ENCODE data around the gene PRKCA.

Gene PRKCA

DNA sequence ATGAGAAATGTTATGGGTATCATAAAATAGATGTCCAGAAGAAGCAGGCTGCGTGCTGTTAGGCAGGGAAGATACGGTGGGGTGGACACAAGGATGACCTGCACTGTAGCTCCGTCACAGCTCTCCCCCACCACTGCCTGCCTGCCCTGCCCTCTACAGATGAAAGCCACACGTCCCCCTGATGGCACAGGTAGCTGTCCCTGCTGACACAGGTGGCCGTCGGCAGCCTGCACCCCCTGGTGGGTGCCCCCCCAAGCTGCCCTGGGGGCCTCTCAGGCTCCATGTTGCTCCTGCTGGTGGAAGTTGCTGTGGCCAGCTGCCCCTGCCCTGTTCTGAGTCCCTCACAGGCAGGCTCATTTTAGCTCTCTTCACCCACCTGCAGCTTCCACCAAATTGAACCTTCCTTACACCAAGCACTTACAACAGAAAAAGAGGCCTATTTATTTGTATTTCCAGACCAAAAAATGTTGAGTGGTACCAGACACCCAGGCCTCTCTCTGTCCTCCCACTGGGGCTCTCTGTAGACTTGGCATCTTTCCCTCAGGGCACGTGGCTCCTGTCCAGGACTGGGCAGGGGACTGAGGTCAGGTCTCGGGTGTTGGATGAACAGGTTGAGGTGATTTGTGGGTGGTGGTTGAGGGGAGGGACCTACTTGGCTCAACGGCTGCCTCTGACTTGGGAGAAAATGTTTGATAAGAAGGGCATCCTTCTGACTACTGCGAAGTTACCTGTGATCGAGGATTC, 482.4 kb downstream of the PRKCA start:
- DNase-seq (ENCODE audit: low read depth in 4 of 4, low spot score in 1 of 4), result no peak

DNA sequence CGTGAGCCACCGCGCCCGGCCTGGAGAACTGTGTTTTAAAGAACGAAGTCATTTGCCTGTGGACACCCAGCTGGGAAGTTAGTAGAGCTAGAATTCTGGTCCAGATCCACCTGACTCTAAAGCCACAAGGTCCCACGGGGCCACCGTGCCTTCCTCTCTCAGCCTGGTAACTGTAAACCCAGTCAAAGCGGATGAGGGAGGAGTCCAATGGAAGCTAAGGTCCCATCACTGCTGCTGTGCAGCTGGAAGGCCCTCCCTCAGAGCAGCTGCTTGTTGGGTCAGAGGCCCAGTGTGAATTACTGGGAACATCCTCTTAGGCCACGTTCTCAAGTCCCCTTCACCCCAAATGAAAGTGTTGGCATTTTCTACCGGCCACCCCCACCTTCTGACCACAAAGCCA, 483.7 kb downstream of the PRKCA start:
- no peak for DNase-seq (ENCODE audit: low read depth in 4 of 4, low spot score in 1 of 4)

DNA sequence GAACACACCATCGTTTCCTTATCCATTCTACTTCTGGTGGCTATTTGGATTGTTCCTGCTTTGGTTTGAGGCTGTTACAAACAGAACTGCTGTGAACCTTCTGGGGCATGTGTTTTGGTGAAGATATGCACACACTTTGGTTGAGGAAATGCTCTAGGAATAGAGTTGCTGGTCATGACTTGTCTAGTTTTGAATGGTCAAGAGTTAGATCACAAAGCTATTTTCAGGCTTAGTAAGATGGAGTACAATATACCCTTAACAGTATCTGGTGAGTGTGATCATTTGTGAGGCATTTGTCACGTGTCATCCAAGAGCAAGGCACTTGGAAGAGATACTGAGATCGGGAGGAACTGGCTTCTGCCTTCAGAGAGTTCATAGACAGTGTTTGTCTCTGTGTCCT, 485.5 kb downstream of the PRKCA start:
- no peak for DNase-seq (ENCODE audit: low read depth in 4 of 4, low spot score in 1 of 4)

DNA sequence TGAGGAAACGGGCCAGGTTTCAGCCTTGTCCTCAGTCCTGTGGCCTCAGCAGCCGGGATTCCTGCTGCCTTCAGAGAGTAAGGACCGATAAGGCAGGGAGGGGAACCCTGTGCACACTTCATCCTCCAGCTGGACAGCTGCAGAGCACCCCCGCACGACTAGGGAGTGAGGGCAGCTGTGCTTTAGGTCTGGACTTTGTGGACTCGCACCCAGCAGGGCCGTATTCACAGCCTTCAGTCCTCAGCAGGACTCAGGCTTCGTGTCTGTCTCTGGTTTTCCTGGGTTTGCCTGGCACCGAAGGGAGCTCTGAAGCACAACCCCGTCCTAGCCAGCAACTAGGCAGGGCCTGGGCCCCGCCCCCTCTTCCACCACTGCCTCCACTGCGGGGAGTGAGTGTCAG, 486.7 kb downstream of the PRKCA start:
- no peak for DNase-seq (ENCODE audit: low read depth in 4 of 4, low spot score in 1 of 4)

DNA sequence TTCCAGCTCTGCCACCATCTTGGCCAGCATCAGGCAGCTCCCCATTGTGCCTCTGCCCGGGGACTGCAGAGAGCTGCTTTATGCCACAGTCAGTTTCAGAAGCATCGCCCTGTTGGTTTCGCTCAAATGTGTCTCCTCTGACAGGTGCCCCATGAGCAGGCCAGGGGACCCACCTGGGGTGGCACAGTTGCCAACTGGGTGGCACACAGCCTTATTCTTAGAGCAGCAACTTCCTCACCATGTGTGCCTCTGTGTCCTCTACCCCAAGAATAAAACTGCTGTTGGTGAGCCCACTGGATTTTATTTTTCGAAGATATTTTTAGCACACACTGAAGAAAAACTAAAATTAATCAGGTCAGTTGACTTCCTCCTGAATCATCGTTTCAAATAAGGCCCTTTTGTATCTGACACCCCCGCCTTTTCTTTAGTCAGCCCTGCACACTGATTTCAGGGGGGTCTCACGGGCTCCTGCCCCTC, 487.6 kb downstream of the PRKCA start:
- no peak for DNase-seq (ENCODE audit: low read depth in 4 of 4, low spot score in 1 of 4)

DNA sequence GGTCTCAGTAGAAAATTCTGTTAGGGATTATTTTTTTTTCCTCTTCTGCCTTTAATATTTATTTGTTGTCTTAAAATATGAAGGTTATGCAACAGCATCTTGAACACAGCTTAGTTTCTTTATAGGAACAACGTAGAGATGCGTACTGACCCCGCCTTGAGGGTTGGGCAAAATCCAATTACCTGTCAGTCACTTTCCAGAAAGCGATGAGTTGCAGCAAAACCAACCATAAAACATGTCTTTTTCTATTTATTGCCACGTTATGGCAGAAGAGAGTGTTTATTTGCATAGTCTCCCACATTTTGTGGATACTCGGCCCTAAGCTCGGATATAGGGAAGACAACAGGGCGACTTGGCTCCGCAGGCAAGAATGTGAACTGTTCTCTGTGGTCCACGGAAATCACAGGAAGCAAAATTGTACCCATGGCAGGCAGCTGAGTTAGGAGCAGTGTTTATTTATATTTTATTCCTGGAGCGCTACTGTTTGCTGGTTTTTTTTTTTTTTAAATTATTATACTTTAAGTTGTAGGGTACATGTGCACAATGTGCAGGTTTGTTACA, 488.2 kb downstream of the PRKCA start:
- no peak for DNase-seq (ENCODE audit: low read depth in 4 of 4, low spot score in 1 of 4)

DNA sequence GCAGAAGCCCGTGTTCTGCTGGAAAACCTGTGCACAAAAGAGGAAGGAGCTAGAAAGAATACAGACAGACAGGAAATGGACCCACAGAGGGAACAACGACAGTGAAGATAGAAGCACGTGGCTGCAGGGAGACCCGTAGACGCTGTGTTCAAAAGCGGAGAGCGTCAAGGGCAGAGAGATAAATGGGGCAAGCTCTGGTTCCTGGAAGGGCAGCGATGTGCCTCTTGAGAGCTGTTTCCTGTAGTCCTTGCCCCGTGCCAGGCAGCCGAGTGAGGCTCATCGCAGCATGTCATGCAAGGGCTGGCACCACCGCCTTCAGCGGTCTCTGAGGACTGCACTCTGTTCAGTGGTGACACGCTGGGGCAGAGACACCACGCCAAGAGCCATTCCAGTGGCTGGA, 488.9 kb downstream of the PRKCA start:
- DNase-seq (ENCODE audit: low read depth in 4 of 4, low spot score in 1 of 4), result no peak

DNA sequence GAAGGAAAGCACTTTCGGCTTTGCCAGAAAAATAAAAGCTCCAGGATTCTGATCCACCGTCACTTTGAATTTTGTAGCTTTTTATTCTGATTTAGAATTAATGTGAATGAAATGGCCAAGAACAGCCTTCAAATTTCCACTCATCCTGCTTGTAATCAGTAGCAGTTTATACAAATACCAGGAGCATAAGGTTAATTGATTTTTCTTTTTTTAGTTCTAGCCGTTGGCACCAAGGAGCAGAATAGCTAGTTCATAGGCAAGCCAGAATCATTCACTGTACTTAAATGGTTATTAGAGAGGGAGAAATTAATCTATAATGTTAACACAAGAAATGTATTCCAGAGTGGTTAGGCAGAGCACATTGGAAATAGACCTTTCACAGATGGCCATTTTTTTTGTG, 491.4 kb downstream of the PRKCA start:
- DNase-seq (ENCODE audit: low read depth in 4 of 4, low spot score in 1 of 4), result no peak

DNA sequence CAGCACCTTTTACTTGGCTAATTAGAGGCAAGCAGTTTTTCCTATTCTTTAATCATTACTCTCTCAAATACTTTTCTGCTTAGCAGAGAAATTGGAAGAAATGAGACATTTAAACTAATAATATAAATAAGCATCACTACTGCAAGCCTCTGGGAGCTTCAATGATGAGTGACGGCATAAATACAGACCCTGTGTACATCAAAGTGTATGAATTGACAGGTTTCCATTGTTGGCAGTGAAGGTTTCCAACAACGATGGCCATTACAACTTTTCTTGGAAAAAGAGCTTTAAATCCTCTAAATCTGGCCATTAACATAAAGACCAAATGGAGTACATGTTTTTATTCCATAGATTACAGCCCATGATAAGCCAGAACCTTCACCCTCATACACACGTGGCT, 493.1 kb downstream of the PRKCA start:
- DNase-seq (ENCODE audit: low read depth in 4 of 4, low spot score in 1 of 4), result no peak

DNA sequence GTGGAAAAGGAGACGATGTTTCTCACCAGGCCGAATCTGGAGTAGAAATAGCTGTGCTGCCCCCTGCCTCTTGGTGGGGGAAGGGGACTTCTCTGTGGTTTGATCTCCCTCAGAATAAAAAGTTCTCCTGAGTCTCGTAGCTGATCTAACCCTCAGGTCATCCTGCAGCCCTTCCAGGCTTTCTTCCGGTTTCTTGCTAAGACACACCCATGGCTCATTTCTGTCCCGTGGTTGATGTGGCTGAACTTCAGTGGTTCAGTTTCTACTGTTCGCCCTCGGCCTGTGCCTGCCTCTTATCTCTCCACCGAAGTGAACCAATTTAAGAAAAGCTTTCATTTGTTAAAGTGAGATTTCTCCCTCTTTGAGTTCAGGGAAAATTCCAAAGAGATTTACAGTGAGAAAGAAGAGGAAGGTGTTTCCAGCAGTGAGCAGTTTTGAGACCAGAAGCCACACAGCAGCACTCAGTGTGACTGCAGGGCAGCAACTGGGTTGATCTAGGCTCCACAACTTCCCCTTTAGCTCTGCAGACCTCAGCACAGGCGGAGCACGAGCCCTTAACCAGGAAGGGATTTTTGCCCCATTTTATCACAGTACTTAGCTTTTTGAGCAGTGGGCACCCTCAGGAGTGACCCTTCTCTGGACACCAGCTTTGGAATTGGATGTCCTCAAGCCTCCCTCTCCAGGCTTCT, 497.6 kb downstream of the PRKCA start:
- DNase-seq (ENCODE audit: low read depth in 4 of 4, low spot score in 1 of 4), result no peak

DNA sequence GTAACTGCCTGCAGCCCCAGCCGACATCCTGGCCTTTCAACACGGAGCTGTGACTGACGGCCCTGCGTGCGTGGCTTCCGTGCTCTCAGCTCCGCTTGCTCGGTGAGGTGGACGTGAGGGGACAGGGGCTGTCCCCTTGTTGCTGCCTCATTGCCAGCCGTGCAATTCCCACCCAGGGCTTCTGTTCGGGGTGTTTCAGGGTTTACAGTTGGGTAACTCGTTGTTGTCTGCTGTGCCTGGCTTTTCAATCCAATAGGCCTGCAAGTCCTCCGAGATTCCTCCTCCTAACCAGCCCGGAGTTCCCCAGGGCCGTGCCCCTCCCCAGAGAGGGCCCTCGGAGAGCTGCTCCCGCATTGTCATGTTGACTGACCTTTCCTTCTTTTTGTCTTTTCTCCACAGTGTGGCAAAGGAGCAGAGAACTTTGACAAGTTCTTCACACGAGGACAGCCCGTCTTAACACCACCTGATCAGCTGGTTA, 501.1 kb downstream of the PRKCA start:
- DNase-seq (ENCODE audit: low read depth in 4 of 4, low spot score in 1 of 4), result no peak

DNA sequence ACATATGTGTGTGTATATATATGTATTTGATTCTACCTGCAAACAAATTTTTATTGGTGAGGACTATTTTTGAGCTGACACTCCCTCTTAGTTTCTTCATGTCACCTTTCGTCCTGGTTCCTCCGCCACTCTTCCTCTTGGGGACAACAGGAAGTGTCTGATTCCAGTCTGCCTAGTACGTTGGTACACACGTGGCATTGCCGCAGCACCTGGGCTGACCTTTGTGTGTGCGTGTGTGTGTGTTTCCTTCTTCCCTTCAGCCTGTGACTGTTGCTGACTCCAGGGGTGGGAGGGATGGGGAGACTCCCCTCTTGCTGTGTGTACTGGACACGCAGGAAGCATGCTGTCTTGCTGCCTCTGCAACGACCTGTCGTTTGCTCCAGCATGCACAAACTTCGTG, 503.2 kb downstream of the PRKCA start:
- no peak for DNase-seq (ENCODE audit: low read depth in 4 of 4, low spot score in 1 of 4)

DNA sequence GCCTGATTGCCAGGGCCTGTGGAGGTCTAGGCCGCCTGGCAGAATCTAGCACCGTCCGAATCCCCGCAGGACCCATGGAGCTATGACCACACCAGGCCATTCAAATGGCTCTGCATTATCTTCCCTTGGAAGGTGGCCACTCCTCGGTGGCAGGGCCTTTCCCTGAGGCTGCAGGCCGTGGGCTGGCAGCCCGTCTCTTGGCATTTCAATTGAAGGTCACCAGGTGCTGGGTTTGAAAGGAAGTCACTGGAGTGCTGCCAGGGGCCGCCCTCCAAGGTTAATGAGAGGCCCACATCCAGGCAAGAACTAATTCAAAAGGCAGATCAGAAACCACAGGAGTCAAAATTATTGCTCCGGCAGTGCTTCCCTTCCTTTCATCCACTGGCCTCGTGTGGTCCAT, 504.8 kb downstream of the PRKCA start:
- no peak for DNase-seq (ENCODE audit: low read depth in 4 of 4, low spot score in 1 of 4)

DNA sequence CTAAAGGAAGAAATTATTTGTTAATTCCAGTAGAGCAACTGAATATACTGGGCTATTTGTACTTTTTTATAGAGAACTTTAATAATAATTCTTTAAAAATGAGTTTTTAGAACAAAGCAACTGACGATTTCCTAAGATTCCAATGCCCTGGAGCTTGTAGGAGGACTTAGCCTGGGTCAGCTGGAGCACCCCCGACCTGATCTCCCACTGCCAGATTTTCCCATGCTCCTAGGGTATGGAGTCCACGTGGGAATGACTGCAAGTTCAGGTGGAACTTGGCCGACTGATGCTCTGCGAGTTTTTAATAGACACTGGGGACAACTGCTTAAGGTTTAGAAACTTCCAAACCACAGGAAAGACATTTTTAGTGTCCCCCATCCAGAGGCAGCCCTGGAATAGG, 507.0 kb downstream of the PRKCA start:
- no peak for DNase-seq (ENCODE audit: low read depth in 4 of 4, low spot score in 1 of 4)

DNA sequence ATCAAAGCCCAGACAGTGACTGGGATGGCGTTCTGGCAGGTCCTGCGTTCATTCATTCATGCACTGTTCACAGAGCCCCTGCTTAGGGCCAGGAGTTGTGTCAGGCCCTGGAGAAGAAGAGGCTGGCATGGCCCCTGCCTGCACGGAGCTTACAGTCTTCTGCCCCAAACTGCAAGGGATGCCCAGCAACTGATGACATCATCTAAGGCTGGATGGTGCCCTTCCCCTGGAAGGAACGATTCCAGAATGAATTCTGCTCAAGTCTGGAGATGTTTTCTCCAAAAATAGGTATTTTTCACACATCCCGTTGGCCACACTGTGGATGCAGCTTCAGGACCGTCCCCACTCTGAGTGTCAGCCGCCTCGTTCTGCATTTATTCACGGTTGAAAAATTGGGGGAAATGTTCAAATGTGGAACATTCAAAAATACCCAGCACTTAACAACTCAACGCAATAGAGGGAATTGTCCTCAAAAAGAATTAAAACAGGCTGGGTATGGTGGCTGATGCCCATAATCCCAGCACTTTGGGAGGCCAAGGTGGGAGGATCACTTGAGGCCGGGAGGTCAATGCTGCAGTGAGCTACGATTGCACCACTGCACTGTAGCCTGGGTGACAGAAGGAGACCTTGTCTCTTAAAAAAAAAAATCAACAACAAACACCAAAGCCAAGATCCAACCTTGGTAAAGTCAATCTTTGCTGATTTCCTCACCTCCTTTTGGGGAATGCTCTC, 508.7 kb downstream of the PRKCA start:
- no peak for DNase-seq (ENCODE audit: low read depth in 4 of 4, low spot score in 1 of 4)

DNA sequence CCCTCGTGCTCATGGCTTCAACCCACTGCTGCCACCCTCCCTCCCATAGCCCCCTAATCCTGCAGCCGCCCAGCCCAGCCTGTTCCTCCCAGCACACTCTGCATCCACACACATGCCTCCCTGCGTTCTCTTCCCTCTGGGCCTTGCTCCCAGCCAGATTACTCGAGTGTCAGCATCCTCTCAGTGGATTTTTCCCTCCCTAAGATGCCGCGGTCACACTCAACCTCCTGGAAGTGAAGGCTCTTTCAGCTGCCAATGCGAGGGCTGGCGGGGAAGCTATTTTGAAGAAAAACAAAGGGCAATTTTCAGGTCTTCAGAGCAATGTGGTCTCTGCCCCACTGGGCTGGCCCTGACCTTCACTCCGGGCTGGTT, 509.3 kb downstream of the PRKCA start:
- DNase-seq (ENCODE audit: low read depth in 4 of 4, low spot score in 1 of 4), result no peak

DNA sequence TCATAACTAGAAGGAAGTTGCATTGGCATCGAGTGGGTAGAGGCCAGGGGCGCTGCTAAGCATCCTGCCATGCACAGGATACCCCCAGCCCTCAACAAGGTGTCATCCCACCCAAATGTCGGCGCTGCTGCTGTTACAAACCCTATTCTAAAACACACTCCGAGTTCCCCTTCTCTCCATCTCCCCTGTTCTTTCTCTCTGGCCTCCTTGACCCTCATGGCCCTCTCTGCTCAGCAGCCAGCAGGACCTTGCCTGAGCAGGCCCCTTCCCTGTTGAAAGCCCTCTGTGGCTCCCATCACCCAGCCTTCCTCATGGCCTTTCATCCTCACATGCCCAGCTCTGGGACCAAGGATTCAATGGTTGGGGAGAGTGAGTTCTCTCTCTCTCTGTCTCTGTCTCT, 510.2 kb downstream of the PRKCA start:
- DNase-seq (ENCODE audit: low read depth in 4 of 4, low spot score in 1 of 4), result no peak

DNA sequence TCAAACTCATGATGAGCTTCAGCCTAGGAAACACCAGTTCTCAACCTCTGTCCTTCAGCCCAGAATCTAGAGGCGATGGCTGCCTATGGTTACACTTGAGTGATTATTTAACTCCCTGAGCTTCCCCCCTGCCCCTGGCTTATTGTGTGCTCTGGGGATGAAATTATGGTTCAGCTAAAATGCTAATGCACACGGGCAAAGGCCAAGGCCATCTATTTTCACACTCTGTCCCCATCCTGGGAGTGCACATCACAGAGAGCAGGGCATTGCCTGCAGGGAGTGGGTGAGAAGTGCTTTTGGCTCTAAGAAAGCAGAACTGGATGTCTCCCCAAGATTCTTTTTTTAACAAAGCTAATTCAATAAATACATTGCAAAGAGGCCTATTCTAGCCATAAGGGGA, 510.9 kb downstream of the PRKCA start:
- no peak for DNase-seq (ENCODE audit: low read depth in 4 of 4, low spot score in 1 of 4)

DNA sequence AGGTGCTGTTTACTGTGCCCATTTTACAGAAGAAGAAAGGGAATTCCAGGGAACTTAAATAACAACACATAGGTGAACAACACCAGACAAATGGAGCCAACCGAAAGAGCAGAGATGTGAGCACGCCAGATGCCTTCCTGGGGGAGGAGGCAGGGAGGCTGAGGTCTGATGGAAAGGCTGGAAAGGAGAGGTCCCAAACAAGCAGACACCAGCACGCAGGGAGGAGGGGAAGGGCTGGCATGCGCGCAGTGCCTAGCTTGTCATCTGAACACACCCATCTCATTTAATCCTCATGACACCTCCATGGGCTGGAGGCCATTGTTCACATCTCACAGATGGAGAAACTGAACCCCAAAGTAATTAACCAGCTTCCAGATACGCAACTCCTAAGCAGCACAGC, 511.6 kb downstream of the PRKCA start:
- no peak for DNase-seq (ENCODE audit: low read depth in 4 of 4, low spot score in 1 of 4)

DNA sequence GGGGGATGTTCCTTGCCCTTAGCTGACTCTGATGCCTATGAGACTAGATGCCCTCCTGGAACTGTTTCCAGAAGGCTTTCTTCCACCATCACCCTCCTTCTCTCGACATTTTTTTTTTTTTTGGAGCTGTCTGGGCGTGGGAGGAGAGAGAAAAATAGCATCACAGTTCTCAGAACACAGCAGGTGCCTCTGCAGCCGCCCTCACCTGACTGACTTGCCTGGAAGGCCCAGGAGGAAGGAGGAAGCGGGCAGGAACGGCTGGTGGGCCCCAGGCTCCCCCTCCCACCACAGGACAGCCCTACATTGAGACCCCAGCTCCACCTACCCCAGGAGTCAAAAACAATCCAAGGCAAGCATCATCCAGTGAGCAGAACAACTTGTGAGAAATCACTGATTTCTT, 512.2 kb downstream of the PRKCA start:
- no peak for DNase-seq (ENCODE audit: low read depth in 4 of 4, low spot score in 1 of 4)

DNA sequence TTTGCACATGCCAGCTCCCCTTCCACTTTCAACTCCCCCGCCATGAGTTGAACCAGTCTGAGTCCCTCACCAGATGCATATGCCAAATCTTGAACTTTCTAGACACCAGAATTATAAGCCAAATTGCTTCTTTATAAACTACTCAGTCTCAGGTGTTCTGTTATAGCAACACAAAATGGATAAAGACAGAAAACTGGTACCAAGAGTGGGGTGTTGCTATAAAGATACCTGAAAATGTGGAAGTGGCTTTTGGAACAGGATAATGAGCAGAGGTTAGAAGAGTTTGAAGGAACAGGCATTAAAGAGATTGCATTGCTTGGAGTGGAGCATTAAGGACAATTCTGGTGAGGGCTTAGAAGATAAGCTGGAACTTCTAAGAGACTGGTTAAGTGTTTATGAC, 515.3 kb downstream of the PRKCA start:
- DNase-seq (ENCODE audit: low read depth in 4 of 4, low spot score in 1 of 4), result no peak

DNA sequence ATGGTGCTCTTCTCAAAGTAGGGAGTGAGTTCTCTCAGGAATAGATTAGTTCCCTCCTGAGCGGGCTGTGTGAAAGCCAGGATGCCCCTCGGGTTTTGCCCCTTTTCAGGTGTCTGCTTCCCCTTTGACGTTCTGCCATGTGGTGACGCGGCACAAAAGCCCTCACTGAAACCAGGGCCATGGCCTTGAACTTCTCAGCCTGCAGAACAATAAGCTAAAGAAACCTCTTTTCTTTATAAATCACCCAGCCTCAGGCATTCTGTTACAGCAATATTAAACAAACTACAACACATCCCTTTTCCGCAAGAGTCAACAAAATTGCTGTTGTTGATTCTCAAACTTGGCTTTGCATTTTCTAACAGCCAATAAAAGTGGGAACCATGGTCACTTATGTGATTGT, 517.1 kb downstream of the PRKCA start:
- DNase-seq (ENCODE audit: low read depth in 4 of 4, low spot score in 1 of 4), result no peak

Measured in stimulated activated CD4-positive, alpha-beta T cell treated with anti-CD3 and anti-CD28 coated beads, Interleukin-1b, Interleukin-23, amount 100 ng/mL, for 24 hours (primary cell).